Prostate gland (tissue), 2 donors: ENCODE results near the gene MINK1. TPM values are rescaled to one million over a fixed set of nuclear protein-coding genes. Genes with fewer than 3 reads are reported as not detected.

Experiments
- DNase-seq: peaks from one replicate; pipeline ENCODE4 v3.0.0-alpha.2; 2019; ENCODE audit warnings: low spot score
- H3K27ac ChIP-seq, 2 donors: fragments of 200-600 bp; sonication (generic); 2 replicates each; pipeline ENCODE4 v1.5.1; 2017 to 2019
- H3K27me3 ChIP-seq: fragments of 200-600 bp; sonication (generic); replicated peaks from 2 replicates; pipeline ENCODE4 v1.5.1; 2019; ENCODE audit not compliant: insufficient read depth
- H3K36me3 ChIP-seq, 2 donors: fragments of 200-600 bp; sonication (generic); 1 replicate in 1 of 2; 2 replicates in 1 of 2; pipeline versions ENCODE4 v1.5.1 to v1.8.1; 2017 to 2019
- H3K4me1 ChIP-seq: fragments of 200-600 bp; sonication (generic); replicated peaks from 2 replicates; pipeline ENCODE4 v1.5.1; 2019
- H3K4me3 ChIP-seq, 2 donors: fragments of 200-600 bp; sonication (generic); 2 replicates each; pipeline ENCODE4 v1.5.1; 2017 to 2019
- H3K9me3 ChIP-seq: fragments of 200-600 bp; sonication (generic); 2 replicates; pipeline ENCODE4 v1.5.1; 2017
- CTCF ChIP-seq, 4 experiments: fragments of 200-600 bp in 2 of 4; fragments of 450-650 bp in 2 of 4; sonication (generic) in 2 of 4; IDR thresholded peaks; 1 replicate in 3 of 4; 2 replicates in 1 of 4; pipeline ENCODE4 v1.5.1; 2016 to 2019; ENCODE audit warnings: antibody characterized with exemption in 4 of 4, mild to moderate bottlenecking in 2 of 4, moderate library complexity in 2 of 4
- POLR2A ChIP-seq: fragments of 450-650 bp; IDR thresholded peaks from one replicate; pipeline ENCODE4 v1.6.1; 2016; ENCODE audit warnings: antibody characterized with exemption, mild to moderate bottlenecking
- POLR2AphosphoS5 ChIP-seq: sonication (generic); formaldehyde crosslinking; IDR thresholded peaks from one replicate; pipeline ENCODE4 v1.6.1; 2017; ENCODE audit warnings: antibody characterized with exemption
- WGBS: methylation state at CpG from one replicate; pipeline ENCODE4 v1.1.5; 2018; 5-methylcytosine and 5-hydroxymethylcytosine counted together
- intact Hi-C: fragments of 100-400 bp; cut with DNase I; formaldehyde crosslinking; loops from one replicate; pipeline ENCODE4 v1.14.2; 2022
- total RNA-seq, 2 donors: library from RNA; depleted of rRNA; stranded (reverse); fragments of >200 nt; gene quantifications; one replicate each; pipeline ENCODE4 v1.1.0, GENCODE V29; 2016

The MINK1 gene
- total RNA-seq, 2 donors from 2014 or later: 53.0 to 136 TPM

GRCh38 chr17:4834681-4835020 lies 1.5 kb downstream of the MINK1 start:
- no peak for DNase-seq
- 49% methylated on average over 4 of the region's 4 CpGs for WGBS
- no peaks in the 10 kb centered on the region for H3K9me3 ChIP-seq
- no peaks in the 10 kb centered on the region for H3K4me1 ChIP-seq
- H3K27me3 ChIP-seq: no peaks in the 10 kb centered on the region
- H3K27ac ChIP-seq: peak overlapping the region; percentile 83 to 90
- peak overlapping the region in 1 of 2 donors; percentile 82 for H3K4me3 ChIP-seq
- intact Hi-C loops: no loop called here
- TF ChIP-seq CTCF (IDR thresholded peaks at IDR 0.05) (no peak), POLR2A (no peak), POLR2AphosphoS5 (no peak)
- H3K36me3 ChIP-seq: no peaks in the 10 kb centered on the region

DNA sequence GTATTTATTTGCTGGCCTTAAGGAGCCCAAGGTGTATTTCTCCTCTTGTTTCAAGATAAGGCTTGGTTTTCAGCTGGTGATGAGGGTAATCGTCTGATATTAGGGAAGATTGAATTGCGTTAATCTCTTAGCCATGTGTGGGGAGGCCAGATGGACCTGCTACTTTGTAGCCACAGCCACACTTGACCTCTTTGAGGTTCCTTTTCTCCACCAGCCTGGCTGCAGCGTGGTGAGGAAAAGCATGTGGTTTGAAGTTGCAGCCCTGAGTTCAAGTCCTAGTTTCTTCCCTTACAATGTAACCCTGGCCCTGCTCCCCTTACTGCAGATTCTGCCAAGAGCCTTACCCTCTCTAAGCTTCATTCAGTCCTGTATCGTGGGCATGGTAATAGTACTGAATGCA lies 3.1 kb downstream of the MINK1 start:
- Histone ChIP-seq H3K4me1 (no peaks in the 10 kb centered on the region), H3K4me3 (no peak overlapping the region), H3K27ac (no peak overlapping the region), H3K36me3 (no peaks in the 10 kb centered on the region), H3K27me3 (no peaks in the 10 kb centered on the region), H3K9me3 (no peaks in the 10 kb centered on the region)
- DNase-seq: no peak
- no peak for TF ChIP-seq POLR2AphosphoS5
- TF ChIP-seq CTCF (IDR thresholded peaks at IDR 0.05): no peak
- TF ChIP-seq POLR2A: no peak
- intact Hi-C loops: no loop called here
- 79% methylated on average over 4 of the region's 4 CpGs for WGBS

DNA sequence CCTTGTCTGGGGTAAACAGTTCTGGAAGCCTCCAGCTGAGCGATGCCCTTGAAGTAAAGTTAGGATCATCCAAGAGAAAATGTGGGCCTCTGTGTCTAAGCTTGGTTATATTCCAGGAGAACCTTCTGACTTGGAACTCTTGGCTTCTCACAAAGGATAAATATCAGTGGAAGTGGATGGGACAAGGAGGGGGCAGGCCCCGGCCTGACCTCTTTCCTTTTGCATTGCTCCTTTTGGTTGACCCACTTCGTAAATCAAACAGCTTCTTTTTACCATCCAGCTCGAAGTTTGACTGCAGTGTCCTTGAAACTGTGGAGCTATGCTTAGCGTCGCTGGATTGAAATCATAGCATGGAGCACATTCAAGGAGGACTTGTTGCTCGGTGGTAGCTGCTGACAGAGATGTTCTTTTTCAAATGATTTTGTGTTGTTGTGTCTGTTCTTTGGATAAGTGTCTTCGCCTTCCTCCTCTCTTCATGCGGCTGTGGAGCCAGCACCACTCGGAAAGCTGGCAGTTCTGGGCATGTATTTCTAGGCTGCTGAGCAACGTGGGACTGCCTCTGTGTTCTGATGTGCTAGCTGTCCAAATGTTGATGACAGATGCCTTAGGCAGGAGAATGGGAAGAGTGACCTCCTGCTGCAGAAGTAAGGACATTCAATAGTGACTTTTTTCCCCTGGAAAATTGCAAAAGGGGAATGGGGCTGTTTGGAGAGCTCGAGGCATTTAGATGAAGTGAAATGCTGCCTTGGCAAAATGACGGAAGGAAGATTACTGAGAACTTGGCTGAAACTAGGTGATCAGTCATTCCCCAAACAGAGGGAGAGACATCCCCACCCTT lies 4.5 kb downstream of the MINK1 start:
- TF ChIP-seq CTCF (IDR thresholded peaks at IDR 0.05): no peak
- no peak for TF ChIP-seq POLR2A
- TF ChIP-seq POLR2AphosphoS5: no peak
- Histone ChIP-seq H3K36me3 (no peaks in the 10 kb centered on the region), H3K4me3 (no peak overlapping the region), H3K27me3 (no peaks in the 10 kb centered on the region), H3K4me1 (no peaks in the 10 kb centered on the region), H3K9me3 (no peaks in the 10 kb centered on the region), H3K27ac (no peak overlapping the region)
- 59% methylated on average over 13 of the region's 13 CpGs for WGBS
- intact Hi-C loops: no loop called here
- no peak for DNase-seq

- WGBS: 83% methylated on average over 3 of the region's 3 CpGs
- DNase-seq: no peak
- H3K9me3 ChIP-seq: no peaks in the 10 kb centered on the region
- no peak for TF ChIP-seq CTCF (IDR thresholded peaks at IDR 0.05)
- no peak for TF ChIP-seq POLR2A
- no peak for TF ChIP-seq POLR2AphosphoS5
- no peak overlapping the region for H3K4me3 ChIP-seq
- intact Hi-C loops: no loop called here
- no peaks in the 10 kb centered on the region for H3K36me3 ChIP-seq
- no peaks in the 10 kb centered on the region for H3K27me3 ChIP-seq
- H3K4me1 ChIP-seq: no peaks in the 10 kb centered on the region
- no peak overlapping the region for H3K27ac ChIP-seq
Observed at GRCh38 chr17:4838309-4838785, 5.2 kb downstream of the MINK1 start.

- no peak for DNase-seq
- Histone ChIP-seq H3K27me3 (no peaks in the 10 kb centered on the region), H3K27ac (no peak overlapping the region), H3K9me3 (no peaks in the 10 kb centered on the region), H3K4me3 (no peak overlapping the region), H3K36me3 (no peaks in the 10 kb centered on the region), H3K4me1 (no peaks in the 10 kb centered on the region)
- WGBS: 93% methylated on average over 8 of the region's 8 CpGs
- intact Hi-C loops: no loop called here
- TF ChIP-seq CTCF (IDR thresholded peaks at IDR 0.05) (no peak), POLR2AphosphoS5 (no peak), POLR2A (no peak)
Observed at GRCh38 chr17:4839221-4839620, 6.1 kb downstream of the MINK1 start.
